Esophagus muscularis mucosa (tissue), 4 donors: ENCODE results near the gene CHST12. TPM values are rescaled to one million over a fixed set of nuclear protein-coding genes. Genes with fewer than 3 reads are reported as not detected.

ENCODE experiments used
- DNase-seq: peaks from one replicate; pipeline ENCODE4 v3.0.0-alpha.2; 2017; ENCODE audit errors: extremely low spot score
- H3K27ac ChIP-seq, 4 donors: fragments of 200-600 bp; sonication (generic); replicated peaks in 1 of 4; 1 replicate in 3 of 4; 2 replicates in 1 of 4; pipeline ENCODE4 v1.5.1; 2016 to 2019; ENCODE audit warnings: mild to moderate bottlenecking in 1 of 4
- H3K27me3 ChIP-seq, 4 donors: fragments of 200-600 bp; sonication (generic); one replicate each; pipeline versions ENCODE4 v1.5.1 to v1.6.0; 2016 to 2019
- H3K36me3 ChIP-seq, 4 donors: fragments of 200-600 bp; sonication (generic); one replicate each; pipeline ENCODE4 v1.5.1; 2016 to 2019
- H3K4me1 ChIP-seq, 4 donors: fragments of 200-600 bp; sonication (generic); one replicate each; pipeline ENCODE4 v1.5.1; 2016 to 2019
- H3K4me3 ChIP-seq, 4 donors: fragments of 200-600 bp; sonication (generic); 1 replicate in 2 of 4; 2 replicates in 2 of 4; pipeline ENCODE4 v1.5.1; 2016 to 2019; ENCODE audit warnings: mild to moderate bottlenecking in 4 of 4, moderate library complexity in 1 of 4
- H3K9me3 ChIP-seq, 4 donors: fragments of 200-600 bp; sonication (generic); 1 replicate in 3 of 4; 2 replicates in 1 of 4; pipeline ENCODE4 v1.5.1; 2016 to 2019
- CTCF ChIP-seq, 3 experiments: fragments of 200-600 bp in 2 of 3; fragments of 450-650 bp in 1 of 3; sonication (generic) in 2 of 3; IDR thresholded peaks; one replicate each; pipeline ENCODE4 v1.5.1; 2017 to 2019; ENCODE audit warnings: antibody characterized with exemption in 3 of 3, mild to moderate bottlenecking in 2 of 3, moderate library complexity in 1 of 3
- EP300 ChIP-seq: sonication (generic); formaldehyde crosslinking; IDR thresholded peaks from one replicate; pipeline ENCODE4 v1.6.1; 2017; ENCODE audit warnings: antibody characterized with exemption
- POLR2A ChIP-seq: fragments of 450-650 bp; IDR thresholded peaks from one replicate; pipeline ENCODE4 v1.6.1; 2017; ENCODE audit warnings: antibody characterized with exemption, moderate library complexity, mild to moderate bottlenecking, low read depth
- POLR2AphosphoS5 ChIP-seq, 2 donors: sonication (generic); formaldehyde crosslinking; IDR thresholded peaks; one replicate each; pipeline ENCODE4 v1.6.1; 2017; ENCODE audit warnings: antibody characterized with exemption in 2 of 2
- WGBS: methylation state at CpG from one replicate; pipeline ENCODE4 v1.1.5; 2018; 5-methylcytosine and 5-hydroxymethylcytosine counted together
- intact Hi-C: fragments of 100-400 bp; cut with DNase I; formaldehyde crosslinking; loops from one replicate; pipeline ENCODE4 v1.15.1; 2023
- total RNA-seq, 4 donors: library from RNA; depleted of rRNA; stranded (reverse); fragments of >200 nt; gene quantifications; one replicate each; pipeline versions ENCODE4 v1.1.0 to v1.2.1, GENCODE V29; 2016

CHST12 gene
- total RNA-seq, 4 donors from 2014 or later: 6.6 to 24.0 (median 14.8) TPM

DNA sequence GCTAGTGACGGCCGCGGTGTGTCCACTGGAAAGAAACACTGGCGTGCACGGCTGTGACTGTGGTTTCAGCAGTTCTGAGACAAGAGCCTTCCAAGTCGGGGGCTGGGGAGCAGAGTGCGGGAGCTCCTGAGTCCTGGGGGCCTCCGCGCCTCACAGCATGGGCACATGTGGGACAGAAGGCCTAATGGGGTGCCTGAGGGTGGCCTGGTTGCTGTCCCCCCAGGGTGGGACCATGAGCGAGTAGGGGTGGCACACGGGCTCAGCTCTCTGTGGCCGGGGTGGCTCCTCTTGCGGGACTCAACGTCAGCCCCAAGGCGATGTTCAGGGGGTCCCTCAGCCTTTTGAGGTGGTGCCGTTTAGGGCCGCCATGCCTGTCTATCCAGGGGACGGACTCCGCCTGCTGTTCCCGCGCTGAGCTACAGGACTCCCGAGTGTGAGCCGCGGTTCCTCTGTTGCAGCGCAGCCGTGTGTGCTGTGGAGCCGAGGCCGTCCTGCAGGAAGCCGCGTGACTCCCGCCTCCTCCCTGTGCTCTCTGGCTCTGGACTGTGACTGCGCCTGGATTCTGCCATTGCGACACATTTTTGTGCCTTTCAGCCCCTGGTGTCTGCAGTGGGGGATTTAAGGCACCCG is 23.5 kb upstream of the CHST12 start:
- Histone ChIP-seq H3K4me1 (no peaks in the 10 kb centered on the region), H3K36me3 (peaks cover 60 to 80% (median 72%) of the 10 kb centered on the region in 4 donors), H3K27ac (no peak overlapping the region), H3K4me3 (no peak overlapping the region), H3K27me3 (no peaks in the 10 kb centered on the region), H3K9me3 (no peaks in the 10 kb centered on the region)
- intact Hi-C loops: no loop called here
- TF ChIP-seq EP300 (no peak), CTCF (IDR thresholded peaks at IDR 0.05) (no peak), POLR2A (no peak), POLR2AphosphoS5 (IDR thresholded peaks at IDR 0.05) (no peak)
- DNase-seq: no peak
- 94% methylated on average over 25 of the region's 34 CpGs for WGBS

DNA sequence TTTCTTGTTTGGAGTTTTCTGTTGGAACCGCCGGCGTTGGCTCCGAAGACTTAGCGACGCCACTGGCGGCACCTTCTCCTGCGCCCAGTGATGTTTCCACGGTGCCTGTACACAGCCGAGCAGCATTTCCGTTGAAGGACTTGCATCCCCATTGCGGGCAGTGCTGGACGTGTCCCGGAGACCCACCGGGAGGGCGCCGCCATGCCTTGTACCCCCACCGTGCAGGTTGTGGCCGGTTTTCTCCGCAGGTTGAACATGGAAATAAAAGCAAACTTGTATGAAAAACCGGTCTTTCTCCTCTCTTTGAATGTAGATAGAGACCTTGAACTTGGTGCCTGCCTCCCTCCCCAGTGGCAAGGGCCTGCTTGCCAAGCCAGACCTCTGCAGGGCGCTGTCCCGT is 22.9 kb upstream of the CHST12 start:
- TF ChIP-seq POLR2A: no peak
- no peak for TF ChIP-seq EP300
- no peak for TF ChIP-seq POLR2AphosphoS5 (IDR thresholded peaks at IDR 0.05)
- TF ChIP-seq CTCF (IDR thresholded peaks at IDR 0.05): no peak
- WGBS: 94% methylated on average over 22 of the region's 23 CpGs
- intact Hi-C loops: no loop called here
- Histone ChIP-seq H3K4me1 (no peaks in the 10 kb centered on the region), H3K36me3 (peaks cover 55 to 75% (median 67%) of the 10 kb centered on the region in 4 donors), H3K27me3 (no peaks in the 10 kb centered on the region), H3K27ac (no peak overlapping the region), H3K4me3 (no peak overlapping the region), H3K9me3 (no peaks in the 10 kb centered on the region)
- DNase-seq: no peak

DNA sequence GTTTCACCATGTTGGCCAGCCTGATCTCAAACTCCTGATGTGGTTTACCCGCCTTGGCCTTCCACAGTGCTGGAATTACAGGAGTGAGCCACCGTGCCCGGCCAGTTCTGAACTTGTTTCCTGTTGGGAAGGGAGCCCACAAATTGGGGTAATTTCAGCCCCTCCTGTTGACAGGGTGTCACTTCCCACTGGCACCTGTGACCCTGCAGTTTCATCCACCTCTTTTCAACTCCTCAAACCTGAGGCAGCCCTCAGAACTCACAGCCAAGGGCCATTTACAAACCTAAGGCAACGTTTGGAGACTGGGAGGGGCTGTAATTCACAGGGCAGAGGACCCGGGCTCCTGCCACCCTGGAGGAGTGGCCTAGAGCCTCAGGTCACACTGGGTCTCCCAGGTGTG is 22.2 kb upstream of the CHST12 start:
- intact Hi-C loops: no loop called here
- DNase-seq: no peak
- H3K27me3 ChIP-seq: no peaks in the 10 kb centered on the region
- H3K36me3 ChIP-seq: peaks cover 47 to 67% (median 59%) of the 10 kb centered on the region in 4 donors
- H3K4me1 ChIP-seq: no peaks in the 10 kb centered on the region
- no peak overlapping the region for H3K27ac ChIP-seq
- H3K9me3 ChIP-seq: no peaks in the 10 kb centered on the region
- H3K4me3 ChIP-seq: no peak overlapping the region
- WGBS: 46% methylated on average over 5 of the region's 5 CpGs
- TF ChIP-seq EP300 (no peak), CTCF (IDR thresholded peaks at IDR 0.05) (no peak), POLR2AphosphoS5 (IDR thresholded peaks at IDR 0.05) (no peak), POLR2A (no peak)

- intact Hi-C loops: no loop called here
- Histone ChIP-seq H3K27ac (no peak overlapping the region), H3K9me3 (no peaks in the 10 kb centered on the region), H3K4me3 (no peak overlapping the region), H3K4me1 (no peaks in the 10 kb centered on the region), H3K27me3 (no peaks in the 10 kb centered on the region), H3K36me3 (peaks cover 39 to 59% (median 51%) of the 10 kb centered on the region in 4 donors)
- no peak for DNase-seq
- 92% methylated on average over 19 of the region's 21 CpGs for WGBS
- no peak for TF ChIP-seq CTCF (IDR thresholded peaks at IDR 0.05)
- no peak for TF ChIP-seq EP300
- no peak for TF ChIP-seq POLR2AphosphoS5 (IDR thresholded peaks at IDR 0.05)
- TF ChIP-seq POLR2A: no peak
Observed at GRCh38 chr7:2381881-2382509, 21.4 kb upstream of the CHST12 start.
